GM12873 (cell line): ENCODE results near the gene LIPA.

ENCODE experiments used
- CTCF ChIP-seq: IDR thresholded peaks from 2 replicates; pipeline ENCODE4 v1.5.1; 2012; ENCODE audit warnings: low read depth, mild to moderate bottlenecking, moderate library complexity, low read length, control low read depth; ENCODE audit not compliant: insufficient read depth; ENCODE audit errors: missing control alignments

LIPA gene

GRCh38 chr10:89278900-89279392 lies 27.4 kb upstream of the LIPA start:
- TF ChIP-seq CTCF: no peak

DNA sequence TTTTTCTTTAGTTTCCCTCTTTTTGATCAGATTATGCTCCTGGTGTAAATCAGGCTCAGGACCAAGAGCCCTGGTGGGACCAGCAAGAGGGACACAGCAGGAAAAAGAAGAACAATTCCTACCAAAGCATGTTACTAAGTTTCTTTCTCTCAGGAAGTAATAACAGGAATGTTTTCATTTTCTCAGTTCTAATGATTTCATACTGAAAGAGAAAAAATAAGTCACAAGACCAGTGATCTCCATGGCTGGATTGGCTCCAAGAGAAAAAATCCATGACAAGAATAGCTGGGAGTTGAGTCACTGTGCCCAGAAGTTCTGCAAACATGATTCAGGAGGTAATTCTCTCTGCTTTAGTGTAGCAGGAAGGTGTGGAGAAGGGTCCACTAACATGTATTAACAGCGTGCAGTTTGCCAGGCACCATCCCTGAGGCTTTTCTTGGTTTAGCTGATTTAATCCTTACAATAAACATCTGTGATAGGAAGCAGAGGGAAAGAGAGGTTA lies 26.5 kb upstream of the LIPA start:
- TF ChIP-seq CTCF: no peak

DNA sequence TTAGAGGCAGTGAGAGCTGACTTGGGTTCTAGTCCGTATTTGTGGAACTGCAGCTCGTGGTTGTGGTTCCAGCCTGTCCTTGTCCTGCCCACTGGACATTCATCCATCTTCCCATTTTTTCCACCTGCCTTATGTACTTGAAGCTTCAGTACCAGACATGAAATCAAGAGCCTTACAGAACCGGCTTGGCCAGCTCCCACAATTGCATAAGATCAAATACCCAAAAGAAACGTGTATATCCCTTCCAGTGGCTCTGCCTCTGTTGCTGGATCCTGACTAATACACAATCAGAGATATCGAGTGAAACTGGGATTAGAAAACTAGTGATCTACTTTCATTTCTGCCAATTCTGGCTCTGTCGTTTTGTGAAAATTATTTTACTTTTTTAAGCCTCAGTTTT lies 23.8 kb upstream of the LIPA start:
- no peak for TF ChIP-seq CTCF

GRCh38 chr10:89274928-89275327 lies 23.4 kb upstream of the LIPA start:
- TF ChIP-seq CTCF: no peak

GRCh38 chr10:89273680-89274079 lies 22.1 kb upstream of the LIPA start:
- no peak for TF ChIP-seq CTCF

DNA sequence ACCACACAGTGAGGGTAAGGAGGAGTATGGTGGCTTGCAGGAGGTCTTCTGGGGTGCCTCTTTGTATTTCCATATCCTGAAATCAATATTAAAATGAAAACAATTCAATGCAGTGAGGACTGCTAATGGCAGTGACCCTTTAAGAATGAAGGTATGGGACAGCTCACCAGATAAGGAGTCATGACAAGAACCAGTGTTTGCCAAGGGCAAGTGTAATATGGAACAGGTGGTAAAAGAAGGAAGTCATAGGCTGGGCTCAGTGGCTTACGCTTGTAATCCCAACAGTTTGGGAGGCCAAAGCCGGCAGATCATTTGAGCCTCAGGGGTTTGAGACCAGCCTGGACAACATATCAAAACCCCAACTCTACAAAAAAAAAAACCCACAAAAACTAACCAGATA lies 20.0 kb upstream of the LIPA start:
- TF ChIP-seq CTCF: no peak

DNA sequence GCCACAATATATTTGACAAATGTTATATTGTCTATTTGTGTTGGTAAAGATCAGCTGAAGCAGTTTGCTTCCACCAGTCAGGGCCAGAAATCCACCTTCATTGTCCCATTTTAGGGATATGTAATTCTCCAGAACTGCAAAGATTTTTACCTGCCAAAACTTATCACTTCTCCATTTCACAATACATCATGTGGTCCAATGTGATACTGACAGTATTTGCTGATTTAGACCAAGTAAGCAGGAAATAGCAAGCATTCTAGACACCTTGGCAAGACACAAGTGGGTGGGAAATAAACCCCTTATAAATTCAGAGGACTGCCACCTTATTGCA lies 18.5 kb upstream of the LIPA start:
- TF ChIP-seq CTCF: no peak
